H1 (cell line): ENCODE data around the gene QDPR. TPM values are rescaled to one million over a fixed set of nuclear protein-coding genes. Genes with fewer than 3 reads are reported as not detected.

Source experiments
- CTCF ChIA-PET: fragments of 300-600 bp; sonication (Branson Sonifier 250); formaldehyde crosslinking; loops from one replicate; lab custom pipeline; 2021; ENCODE audit not compliant: partially characterized antibody; lab: Charles Lee
- POLR2A ChIA-PET: fragments of 300-600 bp; sonication (Branson Sonifier 250); formaldehyde crosslinking; loops from one replicate; lab custom pipeline; 2021; ENCODE audit warnings: inconsistent platforms; ENCODE audit not compliant: partially characterized antibody; lab: Charles Lee
- DNase-seq, 2 experiments: peaks; one replicate each; pipeline versions ENCODE4 v3.0.0 to v3.0.0-alpha.2; 2010 to 2022; ENCODE audit warnings: low spot score in 2 of 2, low read depth in 1 of 2, mixed read lengths in 1 of 2
- FAIRE-seq: peaks from 2 replicates; lab custom pipeline; 2011; peaks lifted over from hg19 to GRCh38; lab: Jason Lieb, UNC
- H2AFZ ChIP-seq: 2 replicates; pipeline ENCODE4 v1.8.1; 2012; ENCODE audit warnings: low read length, inconsistent platforms
- H2AK5ac ChIP-seq: 2 replicates; pipeline ENCODE4 v1.6.1; 2013; ENCODE audit warnings: low read depth, low read length
- H2BK120ac ChIP-seq: replicated peaks from 2 replicates; pipeline ENCODE3; 2013; ENCODE audit warnings: low read depth, low read length, inconsistent platforms
- H2BK12ac ChIP-seq: 2 replicates; pipeline ENCODE4 v1.6.1; 2013; ENCODE audit warnings: low read depth, low read length
- H2BK15ac ChIP-seq: 2 replicates; pipeline ENCODE4 v1.6.1; 2013; ENCODE audit warnings: low read length
- H2BK20ac ChIP-seq: 2 replicates; pipeline ENCODE4 v1.6.1; 2013; ENCODE audit warnings: low read length
- H2BK5ac ChIP-seq: 2 replicates; pipeline ENCODE4 v1.6.1; 2013; ENCODE audit warnings: low read depth, low read length
- H3K14ac ChIP-seq: 2 replicates; pipeline ENCODE4 v1.6.1; 2013; ENCODE audit warnings: inconsistent platforms; ENCODE audit not compliant: insufficient read length
- H3K18ac ChIP-seq: 2 replicates; pipeline ENCODE4 v1.6.1; 2013; ENCODE audit warnings: low read length; ENCODE audit errors: extremely low read depth
- H3K23ac ChIP-seq: 2 replicates; pipeline ENCODE4 v1.6.1; 2013; ENCODE audit warnings: inconsistent platforms; ENCODE audit not compliant: insufficient read length
- H3K23me2 ChIP-seq: 2 replicates; pipeline ENCODE4 v1.6.1; 2013; ENCODE audit warnings: low read depth, low read length
- H3K27ac ChIP-seq: 2 replicates; pipeline ENCODE4 v1.6.1; 2011; ENCODE audit warnings: low read depth, low read length, inconsistent platforms
- H3K27me3 ChIP-seq, 4 experiments: replicated peaks in 1 of 4; 1 replicate in 1 of 4; 2 replicates in 3 of 4; pipeline versions ENCODE4 v1.6.1 to v1.8.1; 2011 to 2013; ENCODE audit warnings: low read length in 3 of 4, mild to moderate bottlenecking in 3 of 4, inconsistent platforms in 2 of 4, mixed read lengths in 2 of 4, moderate library complexity in 1 of 4; ENCODE audit not compliant: control insufficient read depth in 3 of 4, insufficient read depth in 3 of 4; ENCODE audit errors: extremely low read depth in 1 of 4
- H3K36me3 ChIP-seq, 4 experiments: 2 replicates each; pipeline versions ENCODE4 v1.6.1 to v1.8.1; 2011 to 2013; ENCODE audit warnings: mild to moderate bottlenecking in 4 of 4, low read length in 3 of 4, moderate library complexity in 2 of 4, control low read depth in 1 of 4, inconsistent platforms in 1 of 4; ENCODE audit not compliant: insufficient read depth in 4 of 4, control insufficient read depth in 2 of 4
- H3K4ac ChIP-seq: replicated peaks from 2 replicates; pipeline ENCODE3; 2013; ENCODE audit warnings: low read length, low read depth, mixed read lengths, inconsistent platforms; ENCODE audit not compliant: insufficient read length
- H3K4me1 ChIP-seq, 4 experiments: replicated peaks in 1 of 4; 1 replicate in 1 of 4; 2 replicates in 3 of 4; pipeline versions ENCODE4 v1.6.1 to v1.8.1; 2011 to 2013; ENCODE audit warnings: low read length in 3 of 4, inconsistent platforms in 2 of 4, mixed read lengths in 1 of 4; ENCODE audit not compliant: insufficient read depth in 4 of 4, control insufficient read depth in 3 of 4
- H3K4me2 ChIP-seq, 2 experiments: 2 replicates each; pipeline versions ENCODE4 v1.6.1 to v1.8.1; 2011 to 2013; ENCODE audit warnings: low read depth in 2 of 2, low read length in 2 of 2, control low read depth in 1 of 2, inconsistent platforms in 1 of 2, mild to moderate bottlenecking in 1 of 2; ENCODE audit not compliant: insufficient read depth in 1 of 2
- H3K4me3 ChIP-seq, 4 experiments: fragments of 200-600, 300-600 bp in 1 of 4; sonication (generic), shearing (Covaris generic), sonication (Bioruptor Twin) in 1 of 4; 2 replicates each; pipeline versions ENCODE4 v1.5.1 to v1.8.1; 2011 to 2016; ENCODE audit warnings: low read length in 4 of 4, low read depth in 3 of 4, control low read depth in 2 of 4, inconsistent platforms in 2 of 4, mild to moderate bottlenecking in 2 of 4, mixed read lengths in 1 of 4, moderate library complexity in 1 of 4; ENCODE audit not compliant: insufficient read depth in 2 of 4; ENCODE audit errors: extremely low read depth in 1 of 4
- H3K56ac ChIP-seq: replicated peaks from 2 replicates; pipeline ENCODE3; 2013; ENCODE audit warnings: low read depth, mild to moderate bottlenecking, mixed read lengths, low read length, inconsistent platforms; ENCODE audit not compliant: insufficient read length
- H3K79me1 ChIP-seq: 2 replicates; pipeline ENCODE4 v1.6.1; 2013; ENCODE audit warnings: low read depth, low read length, control low read depth
- H3K79me2 ChIP-seq, 2 experiments: 2 replicates each; pipeline versions ENCODE4 v1.6.1 to v1.8.1; 2012 to 2013; ENCODE audit warnings: low read length in 2 of 2, mild to moderate bottlenecking in 2 of 2, inconsistent platforms in 1 of 2; ENCODE audit not compliant: insufficient read depth in 2 of 2, control insufficient read depth in 1 of 2
- H3K9ac ChIP-seq, 4 experiments: replicated peaks in 1 of 4; 1 replicate in 1 of 4; 2 replicates in 3 of 4; pipeline versions ENCODE4 v1.6.1 to v1.8.1; 2011 to 2013; ENCODE audit warnings: low read depth in 3 of 4, low read length in 3 of 4, control low read depth in 2 of 4, mild to moderate bottlenecking in 2 of 4, moderate library complexity in 2 of 4, inconsistent platforms in 1 of 4; ENCODE audit errors: extremely low read depth in 1 of 4
- H3K9me3 ChIP-seq, 2 experiments: 2 replicates each; pipeline versions ENCODE4 v1.6.1 to v1.8.1; 2012 to 2013; ENCODE audit warnings: mild to moderate bottlenecking in 2 of 2, moderate library complexity in 2 of 2, control low read depth in 1 of 2, inconsistent platforms in 1 of 2, low read depth in 1 of 2, low read length in 1 of 2, mixed read lengths in 1 of 2; ENCODE audit not compliant: insufficient read depth in 2 of 2
- H4K20me1 ChIP-seq, 2 experiments: replicated peaks in 1 of 2; 2 replicates each; pipeline versions ENCODE3 to v1.8.1; 2011 to 2013; ENCODE audit warnings: inconsistent platforms in 2 of 2, low read length in 2 of 2, mild to moderate bottlenecking in 1 of 2; ENCODE audit not compliant: insufficient read depth in 2 of 2, control insufficient read depth in 1 of 2
- H4K5ac ChIP-seq: 2 replicates; pipeline ENCODE4 v1.6.1; 2013; ENCODE audit warnings: low read length, low read depth, mixed read lengths, inconsistent platforms; ENCODE audit not compliant: insufficient read length
- H4K8ac ChIP-seq: 2 replicates; pipeline ENCODE4 v1.8.0; 2013; ENCODE audit warnings: mild to moderate bottlenecking, moderate library complexity, low read length, inconsistent platforms; ENCODE audit not compliant: insufficient read depth; ENCODE audit errors: extremely low read depth
- H4K91ac ChIP-seq: replicated peaks from 2 replicates; pipeline ENCODE3; 2013; ENCODE audit warnings: low read length, mixed read lengths, inconsistent platforms; ENCODE audit not compliant: insufficient read length
- KDM4A ChIP-seq: IDR thresholded peaks from one replicate; pipeline ENCODE4 v1.7.1; 2012; ENCODE audit warnings: low read depth, mild to moderate bottlenecking, moderate library complexity, low read length, inconsistent platforms; ENCODE audit not compliant: severe bottlenecking
- SP4 ChIP-seq: IDR thresholded peaks from 2 replicates; pipeline ENCODE4 v1.6.1; 2012; ENCODE audit warnings: low read length, inconsistent platforms
- polyA plus RNA-seq, 7 experiments: library from polyadenylated mRNA; depleted of rRNA in 3 of 7; stranded (reverse) in 5 of 7; unstranded in 2 of 7; fragments of >200 nt in 5 of 7; fragments of 200-250 nt in 2 of 7; gene quantifications; 1 replicate in 5 of 7; 2 replicates in 1 of 7; 4 replicates in 1 of 7; pipeline versions ENCODE4 v1.2.1 to v1.2.3, GENCODE V29; 2011 to 2013; ENCODE audit warnings: missing spikeins in 2 of 7, mixed read lengths in 2 of 7
- total RNA-seq: library from RNA; stranded (reverse); fragmentation: NEBNext Ultra II Directional; extraction: Animal tissue kit (Norgen Biotek cat#: 25700); gene quantifications from 2 replicates; pipeline ENCODE4 v1.2.1, GENCODE V29; 2021

QDPR gene
- total and polyA plus RNA-seq, 2 of the 8 experiments (the other 6 are each of a cell fraction or from before 2014, with no cell fraction given), result 33.6 to 35.9 TPM

- Histone ChIP-seq H3K4me1 (no peaks in the 10 kb centered on the region), H4K8ac (no peak overlapping the region), H3K27ac (no peak overlapping the region), H3K79me1 (no peaks in the 10 kb centered on the region), H2BK12ac (no peak overlapping the region), H3K27me3 (no peaks in the 10 kb centered on the region), H2AFZ (no peak overlapping the region), H3K9ac (no peak overlapping the region), H3K4ac (no peak overlapping the region), H3K23me2 (no peaks in the 10 kb centered on the region), H3K18ac (no peak overlapping the region), H3K4me3 (no peak overlapping the region), H2AK5ac (no peak overlapping the region), H3K36me3 (no peaks in the 10 kb centered on the region), H3K9me3 (0 out of 4 replicates have a peak, but pooled peaks cover 0 to 6% of the 10 kb centered on the region in 2 experiments), H3K14ac (no peak overlapping the region), H4K5ac (no peak overlapping the region), H3K79me2 (no peaks in the 10 kb centered on the region), H2BK15ac (no peak overlapping the region), H3K56ac (no peak overlapping the region), H4K20me1 (no peaks in the 10 kb centered on the region), H4K91ac (no peak overlapping the region), H2BK20ac (no peak overlapping the region), H3K4me2 (no peak overlapping the region), H2BK120ac (no peak overlapping the region), H3K23ac (no peak overlapping the region), H2BK5ac (no peak overlapping the region)
- ChIA-PET POLR2A (no interaction called here), CTCF (interaction anchor here (0.5 to 13.7 kb wide), 57 partner anchors 8 to 1159 kb away, joined by 3 to 118 read pairs (median 4); no protein-coding TSS in a partner anchor)
- DNase-seq, result peak in 1 of 2 experiments; percentile 59
- FAIRE-seq, result peak; percentile 97
- no peak for TF ChIP-seq SP4
- TF ChIP-seq KDM4A, result no peak
Observed at GRCh38 chr4:17447675-17448298, 64.1 kb downstream of the QDPR start.
